ENCODE data around the gene S100A16. TPM values are rescaled to one million over a fixed set of nuclear protein-coding genes. Genes with fewer than 3 reads are reported as not detected.

The S100A16 gene
- total and polyA plus RNA-seq, 9 of the 15 experiments (the other 6 are each of a cell fraction or from before 2014, with no cell fraction given), result 1.6 to 6.9 (median 4.3) TPM

- TF ChIP-seq MLLT1 (IDR thresholded peaks at IDR 0.05), result no peak
- TF ChIP-seq ZBTB34 (CRISPR knock-in tag; IDR thresholded peaks at IDR 0.05), result no peak
- TF ChIP-seq ZNF197 (CRISPR knock-in tag; IDR thresholded peaks at IDR 0.05; ENCODE audit: low read depth), result no peak
- no peak for TF ChIP-seq NFATC3 (IDR thresholded peaks at IDR 0.05)
- TF ChIP-seq ZNF778 (CRISPR knock-in tag; IDR thresholded peaks at IDR 0.05), result no peak
- TF ChIP-seq EP400 (IDR thresholded peaks at IDR 0.05), result peak; percentile 76
- peak; percentile 85 for TF ChIP-seq LCOR (CRISPR knock-in tag; IDR thresholded peaks at IDR 0.05)
- peak; percentile 99 for TF ChIP-seq JUN (IDR thresholded peaks at IDR 0.05; ENCODE audit: borderline replicate concordance, low read depth, low read length)
- peak; percentile 95 for TF ChIP-seq JUN (CRISPR knock-in tag; IDR thresholded peaks at IDR 0.05; ENCODE audit: borderline replicate concordance)
- TF ChIP-seq ZNF644 (tag; IDR thresholded peaks at IDR 0.05; ENCODE audit: low read depth), result peak; percentile 71; the same call in 1 of the 2 replicates
- no peak for TF ChIP-seq ZNF75A (CRISPR knock-in tag; IDR thresholded peaks at IDR 0.05)
- TF ChIP-seq POLR2H (tag; IDR thresholded peaks at IDR 0.05; ENCODE audit: low read depth), result no peak
- no peak for TF ChIP-seq TGIF2 (CRISPR knock-in tag; IDR thresholded peaks at IDR 0.05)
- TF ChIP-seq HNRNPK (IDR thresholded peaks at IDR 0.05; ENCODE audit: low read depth, low read length, poor library complexity, severe bottlenecking), result no peak
- TF ChIP-seq USF1 (CRISPR knock-in tag; IDR thresholded peaks at IDR 0.05), result 0 out of 2 replicates have a peak, but pooled peaks have one; percentile 10
- peak; percentile 65; the same call in 1 of the 2 replicates for TF ChIP-seq GATAD2B (IDR thresholded peaks at IDR 0.05; ENCODE audit: borderline replicate concordance)
- peak; percentile 23; the same call in 1 of the 2 replicates for TF ChIP-seq RB1 (IDR thresholded peaks at IDR 0.05; ENCODE audit: low read depth)
- peak; percentile 93 for TF ChIP-seq RNF2 (IDR thresholded peaks at IDR 0.05)
- TF ChIP-seq PTTG1 (tag; IDR thresholded peaks at IDR 0.05; ENCODE audit: low read depth), result no peak
- TF ChIP-seq ZNF586 (CRISPR knock-in tag; conservative IDR thresholded peaks at IDR 0.05), result no peak
- TF ChIP-seq NFXL1 (CRISPR knock-in tag; IDR thresholded peaks at IDR 0.05), result no peak
- TF ChIP-seq DEAF1 (CRISPR knock-in tag; IDR thresholded peaks at IDR 0.05), result no peak
- TF ChIP-seq ZNF41 (CRISPR knock-in tag; conservative IDR thresholded peaks at IDR 0.05), result no peak
- TF ChIP-seq EZH2 (IDR thresholded peaks at IDR 0.05; ENCODE audit: borderline replicate concordance, low read depth, low read length), result no peak
Measured at GRCh38 chr1:153566414-153567371, 46.2 kb downstream of the S100A16 start (continued).

Measured in K562 (cell line).